Heart right ventricle (tissue), 16 donors: Measurements from ENCODE around the gene HAGHL. TPM values are rescaled to one million over a fixed set of nuclear protein-coding genes. Genes with fewer than 3 reads are reported as not detected.

ENCODE experiments used
- ATAC-seq, 8 donors: fragments of 200-7000 bp; cut with Tn5 transposase; one replicate each; pipeline ENCODE4 v1.9.1; 2020; ENCODE audit warnings: mild to moderate bottlenecking in 8 of 8, moderate library complexity in 8 of 8, moderate number of reproducible peaks in 1 of 8
- DNase-seq, 2 donors: peaks; one replicate each; pipeline ENCODE4 v3.0.0-alpha.2; 2020
- H3K27ac ChIP-seq, 10 donors: fragments of 200-600 bp; sonication (generic) in 2 of 10; one replicate each; pipeline versions ENCODE4 v1.5.0 to v1.8.0; 2020 to 2022; ENCODE audit warnings: mild to moderate bottlenecking in 3 of 10
- H3K27me3 ChIP-seq, 7 donors: fragments of 200-600 bp; one replicate each; pipeline ENCODE4 v1.8.0; 2021 to 2022; ENCODE audit warnings: mild to moderate bottlenecking in 2 of 7
- H3K36me3 ChIP-seq, 9 donors: fragments of 200-600 bp; sonication (generic) in 1 of 9; one replicate each; pipeline versions ENCODE4 v1.5.0 to v1.8.0; 2020 to 2022; ENCODE audit warnings: mild to moderate bottlenecking in 2 of 9
- H3K4me1 ChIP-seq, 9 donors: fragments of 200-600 bp; sonication (generic) in 1 of 9; one replicate each; pipeline versions ENCODE4 v1.5.0 to v1.8.0; 2020 to 2022; ENCODE audit warnings: mild to moderate bottlenecking in 4 of 9
- H3K4me3 ChIP-seq, 10 donors: fragments of 200-600 bp; sonication (generic) in 2 of 10; one replicate each; pipeline versions ENCODE4 v1.5.0 to v1.8.0; 2020 to 2022; ENCODE audit warnings: mild to moderate bottlenecking in 7 of 10, moderate library complexity in 2 of 10
- H3K9me3 ChIP-seq, 11 donors: fragments of 200-600 bp in 10 of 11; sonication (generic) in 2 of 11; one replicate each; pipeline versions ENCODE4 v1.5.0 to v1.8.0; 2013 to 2022; ENCODE audit warnings: mild to moderate bottlenecking in 2 of 11, control low read depth in 1 of 11, moderate library complexity in 1 of 11
- WGBS, 2 donors: extraction: QIAGEN DNeasy Blood & Tissue Kit; methylation state at CpG; one replicate each; pipeline ENCODE4 v1.1.7; 2013; ENCODE audit warnings: inconsistent platforms in 1 of 2; 5-methylcytosine and 5-hydroxymethylcytosine counted together
- intact Hi-C, 10 donors: fragments of 100-400 bp; cut with DNase I; formaldehyde crosslinking; loops; one replicate each; pipeline versions ENCODE4 v1.11.1 to v1.14.2; 2022
- polyA plus RNA-seq, 2 donors: library from polyadenylated mRNA; stranded (reverse); fragments of 200-250 nt; gene quantifications; one replicate each; pipeline ENCODE4 v1.2.3, GENCODE V29; 2013
- total RNA-seq, 10 donors: library from RNA; stranded (reverse); fragmentation: NEBNext Ultra II Directional in 3 of 10; extraction: Animal tissue kit (Norgen Biotek cat#: 25700) in 3 of 10; gene quantifications; one replicate each; pipeline versions ENCODE4 v1.2.1 to v1.2.4, GENCODE V29; 2021 to 2023
- TF ChIP-seq, protein P1 (sequence below), 9 donors: fragments of 200-600 bp; sonication (generic) in 2 of 9; IDR thresholded peaks; one replicate each; pipeline versions ENCODE4 v1.5.0 to v1.8.0; 2021 to 2022; ENCODE audit warnings: antibody characterized with exemption in 9 of 9, mild to moderate bottlenecking in 5 of 9, moderate library complexity in 1 of 9
- donor health status: Arrhythmogenic right ventricular cardiomyopathy.
- donor health status: ischemic (EF 13 %, LVEDD 7.1; RV severe dilation, severe dysfunction).
- donor health status: healthy with polysubstance abuse.
- donor health status: DM: no; HTN: yes; CAD: no.
- donor health status: DM: no; HTN: no; CAD: no.
- donor health status: ischemic (EF 25% LVEDD 6.9; RV normal size, moderate dysfunction).
- donor health status: ischemic (EF 25% LVEDD 5.7; RV mildly dilated, moderate dysfunction).
- donor health status: healthy.
- donor health status: DM: yes; HTN: yes; CAD: no.
- donor health status: Ischemic cardiomyopathy.
- donor health status: ischemic (EF 35%, LVEDD 5.7; RV mildly dilated, moderate dysfunction).
- donor health status: nonischemic (EF 11% LVEDD 7.7; RV severe dilation, severe dysfunction).
- donor health status: DM: yes; HTN: yes; CAD: no.
- donor health status: PGD.
- donor health status: ischemic (EF 29% LVEDD 5.4; RV normal size, mild dysfunction).
- donor health status: nonischemic (EF 23%, LVEDD 6.1; RV moderate dilation, normal function).

Gene HAGHL
- total and polyA plus RNA-seq, 12 donors: 5.1 to 80.0 (median 10.9) TPM

DNA sequence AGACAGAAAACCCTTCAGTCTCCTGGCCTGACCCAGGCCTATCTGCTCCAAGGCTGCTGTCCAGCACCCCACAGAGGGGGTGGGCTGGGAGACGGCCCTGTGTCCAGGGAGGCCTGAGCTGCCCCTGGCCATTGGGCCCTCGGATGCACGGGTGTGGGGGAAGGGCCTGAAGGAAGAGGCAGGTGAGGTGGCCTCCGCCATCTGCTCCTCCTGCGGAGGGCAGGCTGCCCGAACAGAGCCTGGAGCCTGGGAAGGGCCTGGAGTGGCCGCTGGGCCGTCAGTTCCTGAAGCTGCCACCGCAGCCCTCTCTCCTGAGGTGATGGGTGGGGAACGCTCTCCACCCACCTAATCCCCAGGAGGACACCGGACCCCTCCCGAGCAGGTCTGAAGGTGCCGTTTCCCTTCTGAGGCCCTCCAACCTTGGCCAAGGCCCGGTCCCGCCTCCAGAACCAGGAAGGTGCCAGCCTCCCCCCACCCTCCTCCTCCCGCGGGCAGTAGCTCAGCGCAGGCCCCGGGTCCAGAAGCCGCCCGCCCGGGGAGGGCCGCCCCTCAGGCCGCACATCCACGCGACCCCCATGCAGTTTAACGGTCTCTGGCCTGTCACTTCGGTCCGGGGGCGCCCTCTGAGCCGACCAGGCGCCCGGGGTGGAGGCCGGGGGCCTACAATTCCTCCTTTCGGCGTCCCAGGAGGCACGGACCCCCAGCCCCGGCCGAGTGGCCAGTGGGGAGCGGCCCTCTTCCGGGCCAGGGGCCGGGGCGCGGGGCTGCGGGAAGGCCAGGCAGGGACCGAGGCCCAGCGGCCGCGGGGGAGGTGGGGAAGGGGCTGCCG is 22.1 kb upstream of the HAGHL start:
- ATAC-seq (no peak), DNase-seq (no peak)
- H3K9me3 ChIP-seq: no peaks in the 10 kb centered on the region
- no peak overlapping the region for H3K4me3 ChIP-seq
- intact Hi-C loops: no loop called here
- 10 to 13% methylated on average over 48 to 50 of the region's 50 CpGs for WGBS, 2 donors
- no peak overlapping the region for H3K27ac ChIP-seq
- TF ChIP-seq, protein P1, sequence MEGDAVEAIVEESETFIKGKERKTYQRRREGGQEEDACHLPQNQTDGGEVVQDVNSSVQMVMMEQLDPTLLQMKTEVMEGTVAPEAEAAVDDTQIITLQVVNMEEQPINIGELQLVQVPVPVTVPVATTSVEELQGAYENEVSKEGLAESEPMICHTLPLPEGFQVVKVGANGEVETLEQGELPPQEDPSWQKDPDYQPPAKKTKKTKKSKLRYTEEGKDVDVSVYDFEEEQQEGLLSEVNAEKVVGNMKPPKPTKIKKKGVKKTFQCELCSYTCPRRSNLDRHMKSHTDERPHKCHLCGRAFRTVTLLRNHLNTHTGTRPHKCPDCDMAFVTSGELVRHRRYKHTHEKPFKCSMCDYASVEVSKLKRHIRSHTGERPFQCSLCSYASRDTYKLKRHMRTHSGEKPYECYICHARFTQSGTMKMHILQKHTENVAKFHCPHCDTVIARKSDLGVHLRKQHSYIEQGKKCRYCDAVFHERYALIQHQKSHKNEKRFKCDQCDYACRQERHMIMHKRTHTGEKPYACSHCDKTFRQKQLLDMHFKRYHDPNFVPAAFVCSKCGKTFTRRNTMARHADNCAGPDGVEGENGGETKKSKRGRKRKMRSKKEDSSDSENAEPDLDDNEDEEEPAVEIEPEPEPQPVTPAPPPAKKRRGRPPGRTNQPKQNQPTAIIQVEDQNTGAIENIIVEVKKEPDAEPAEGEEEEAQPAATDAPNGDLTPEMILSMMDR (IDR thresholded peaks at IDR 0.05): no peak
- peaks cover 0 to 19% (median 8%) of the 10 kb centered on the region in 9 donors for H3K4me1 ChIP-seq
- H3K27me3 ChIP-seq: peaks cover 51 to 97% (median 92%) of the 10 kb centered on the region in 7 donors
- H3K36me3 ChIP-seq: no peaks in the 10 kb centered on the region

DNA sequence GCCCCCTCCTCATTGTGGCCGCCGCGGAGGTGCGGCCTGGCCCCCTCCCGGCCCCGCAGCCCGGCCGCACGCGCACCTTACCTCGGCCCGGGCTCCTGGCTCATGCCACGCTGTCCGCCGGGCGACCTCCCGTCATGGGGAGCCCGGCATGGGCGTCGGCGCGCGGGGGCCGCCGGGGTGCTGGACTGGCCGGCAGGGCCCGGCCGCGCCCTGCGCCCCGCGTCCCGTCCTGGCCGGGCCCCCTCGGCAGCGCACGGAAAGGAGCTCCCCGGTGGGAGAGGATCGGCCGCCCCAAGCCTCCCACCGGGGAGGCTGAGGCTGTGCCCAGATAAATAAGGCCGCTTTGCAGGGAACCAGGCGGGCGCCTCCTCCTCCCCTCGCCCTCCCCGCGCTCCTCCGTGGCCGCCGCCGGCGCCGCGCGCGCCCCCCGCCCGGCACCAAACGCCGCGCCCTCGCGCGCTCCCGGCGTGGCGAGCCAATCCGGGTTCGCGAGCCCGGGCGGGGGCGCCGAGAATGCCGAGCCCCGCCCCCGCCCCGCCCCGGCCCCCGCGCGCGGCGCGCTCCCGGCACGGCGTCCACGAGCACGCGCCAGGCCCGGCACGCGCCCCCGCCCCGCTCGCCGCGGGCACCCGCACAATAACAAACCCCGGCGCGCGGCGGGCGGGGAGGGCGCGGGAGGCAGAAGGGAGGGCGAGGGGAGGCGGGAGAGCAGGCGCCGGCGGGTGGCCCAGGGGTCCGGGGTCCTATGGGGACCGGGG is 21.3 kb upstream of the HAGHL start, which contains the start of gene FBXL16:
Gene FBXL16 (minus strand): TSS at position 371 of the 758 bp plus-strand sequence. CDS start 8,396 bp downstream, outside the sequence.
- peaks cover 46 to 97% (median 92%) of the 10 kb centered on the region in 7 donors for H3K27me3 ChIP-seq

DNA sequence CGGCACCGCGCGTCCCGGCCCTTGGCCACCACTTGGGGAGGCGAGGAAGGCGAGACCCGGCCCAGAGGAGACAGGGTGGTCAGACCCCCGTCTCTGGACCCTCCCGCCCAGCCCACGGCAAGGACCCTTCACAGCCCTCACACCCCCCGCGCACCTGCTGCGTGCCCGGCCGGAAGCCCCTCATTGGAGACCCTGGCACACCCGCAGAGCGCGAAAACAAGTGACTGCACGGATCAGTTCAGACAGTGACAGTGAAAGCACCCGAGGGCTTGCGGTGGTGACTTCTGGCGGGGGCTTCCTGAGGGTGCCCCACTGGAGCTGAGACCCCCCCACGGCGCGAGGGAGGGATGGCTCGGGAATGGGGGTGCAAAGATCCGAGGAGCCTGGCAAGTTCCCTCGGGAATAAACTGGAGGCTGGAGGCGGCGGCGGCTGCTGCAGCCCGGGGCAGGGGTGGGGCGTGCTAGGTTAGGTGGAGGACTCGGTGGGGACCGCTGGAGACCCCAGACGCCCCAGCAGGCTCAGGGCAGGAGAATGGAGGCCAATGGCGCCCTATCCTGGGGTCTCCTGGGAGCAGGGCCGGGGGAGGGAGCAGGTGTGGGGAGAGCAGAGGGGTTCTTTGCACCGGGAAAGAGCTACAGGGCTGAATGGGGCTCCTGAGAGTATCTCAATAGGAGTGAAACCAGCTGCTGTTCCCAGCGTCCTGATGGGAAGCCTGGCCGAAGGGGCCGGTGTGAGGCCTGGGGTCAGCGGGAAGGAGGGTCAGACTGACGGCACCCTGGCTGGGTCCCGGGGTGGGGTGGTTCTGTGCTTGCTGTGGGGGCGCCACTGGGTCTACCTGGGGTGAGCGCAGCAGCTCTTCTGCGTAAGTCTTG is 20.5 kb upstream of the HAGHL start:
- peak overlapping the region in 2 of 10 donors; percentile 19 to 22 for H3K4me3 ChIP-seq
- WGBS, 2 donors: 4 to 5% methylated on average over 47 to 49 of the region's 49 CpGs
- no peak for ATAC-seq

More for the DNA sequence above, 21.3 kb upstream of the HAGHL start, which contains the start of gene FBXL16:
- no peak for ATAC-seq
- Histone ChIP-seq H3K4me1 (peaks cover 0 to 22% (median 14%) of the 10 kb centered on the region in 9 donors), H3K9me3 (no peaks in the 10 kb centered on the region), H3K36me3 (no peaks in the 10 kb centered on the region), H3K27ac (no peak within 1 kb of the TSS), H3K4me3 (peak within 1 kb of the TSS in 3 of 10 donors; percentile 19 to 26 (median 22))
- WGBS, 2 donors: 1% methylated on average over 42 to 112 of the region's 115 CpGs
- intact Hi-C loops: no loop called here
- no peak for DNase-seq
- TF ChIP-seq, protein P1 (IDR thresholded peaks at IDR 0.05): no peak

More for the DNA sequence above, 20.5 kb upstream of the HAGHL start:
- DNase-seq: no peak
- TF ChIP-seq, protein P1 (IDR thresholded peaks at IDR 0.05): no peak
- intact Hi-C loops: no loop called here
- Histone ChIP-seq H3K27me3 (peaks cover 38 to 97% (median 92%) of the 10 kb centered on the region in 7 donors), H3K36me3 (no peaks in the 10 kb centered on the region), H3K4me1 (peaks cover 0 to 15% (median 8%) of the 10 kb centered on the region in 9 donors), H3K27ac (no peak overlapping the region), H3K9me3 (no peaks in the 10 kb centered on the region)
